Hippocampal formation (tissue), 2 donors: ENCODE results near the gene CEP20.

Experiments used
- DNase-seq, 2 donors: peaks; one replicate each; lab custom pipeline; 2025; lab: John Stamatoyannopoulos, UW

The CEP20 gene

DNA sequence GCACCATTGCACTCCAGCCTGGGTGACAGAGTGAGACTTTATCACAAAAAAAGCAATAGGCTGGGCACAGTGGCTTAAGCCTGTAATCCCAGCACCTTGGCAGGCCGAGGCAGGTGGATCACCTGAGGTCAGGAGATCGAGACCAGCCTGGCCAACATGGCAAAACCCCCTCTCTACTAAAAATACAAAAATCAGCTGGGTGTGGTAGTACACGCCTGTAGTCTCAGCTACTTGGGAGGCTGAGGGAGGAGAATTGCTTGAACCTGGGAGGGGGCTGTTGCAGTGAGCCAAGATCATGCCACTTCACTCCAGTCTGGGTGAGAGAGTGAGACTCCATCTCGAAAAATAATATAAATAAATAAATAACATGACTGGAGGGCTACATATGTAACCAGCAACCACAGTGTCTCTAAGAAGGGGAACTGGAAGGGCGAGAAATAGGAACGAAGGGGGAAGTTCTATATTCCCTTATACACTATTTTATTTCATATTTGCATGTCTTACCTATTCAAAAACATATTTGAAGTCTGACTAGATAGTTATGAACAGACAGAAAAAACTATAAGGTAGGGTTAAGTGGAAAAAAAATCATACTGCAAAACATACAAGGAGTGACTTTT, 57.5 kb downstream of the CEP20 start:
- no peak for DNase-seq

DNA sequence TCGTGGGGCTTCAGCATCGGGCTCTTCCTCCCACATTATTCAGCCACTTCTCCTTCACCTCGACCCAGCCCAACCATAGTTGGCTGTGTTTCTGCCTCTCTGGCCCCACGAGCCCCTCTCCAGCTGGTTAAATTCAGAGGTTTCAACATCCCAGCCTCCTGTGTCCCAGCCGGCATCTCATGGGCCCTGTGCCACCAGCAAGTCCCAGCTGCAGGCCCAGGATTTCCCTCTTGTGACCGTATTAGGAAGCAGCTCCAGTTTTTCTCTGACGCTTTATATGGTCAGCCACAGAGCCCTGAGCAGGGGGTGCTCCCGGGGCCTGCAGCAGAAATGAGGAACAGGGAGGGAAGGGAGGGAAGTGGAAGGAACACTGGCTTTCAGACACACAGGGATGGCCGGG, 58.9 kb downstream of the CEP20 start:
- DNase-seq, result no peak

DNA sequence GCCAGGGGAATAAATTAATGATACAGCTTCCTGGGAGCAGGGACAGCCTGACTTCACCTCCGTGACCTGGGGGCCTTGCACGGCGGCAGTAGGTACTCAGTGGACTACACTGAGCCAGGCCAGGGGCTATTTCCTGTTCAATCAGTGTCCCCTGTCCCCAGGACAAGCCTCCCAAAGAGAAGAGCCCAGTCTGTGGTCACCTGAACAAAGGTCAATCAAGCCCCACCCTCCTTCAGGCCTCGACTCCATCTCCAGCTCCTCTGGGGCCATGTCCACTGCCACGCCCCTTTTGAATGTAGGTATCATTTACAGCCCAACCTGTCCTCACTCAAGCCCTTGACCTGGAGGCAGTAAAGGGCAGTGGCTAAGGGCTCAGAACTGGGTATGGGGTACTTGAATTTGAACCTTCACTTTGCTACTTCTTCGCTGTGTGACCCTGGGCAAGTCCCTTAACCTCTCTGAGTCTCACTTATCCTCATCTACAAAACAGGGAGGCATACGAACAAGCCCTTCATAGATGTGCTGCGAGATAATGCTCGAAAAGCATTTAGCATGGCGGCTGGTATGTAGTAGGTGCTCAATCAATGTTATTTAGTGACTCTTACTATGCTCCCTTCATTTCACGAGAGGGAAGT, 60.6 kb downstream of the CEP20 start:
- DNase-seq, result no peak

DNA sequence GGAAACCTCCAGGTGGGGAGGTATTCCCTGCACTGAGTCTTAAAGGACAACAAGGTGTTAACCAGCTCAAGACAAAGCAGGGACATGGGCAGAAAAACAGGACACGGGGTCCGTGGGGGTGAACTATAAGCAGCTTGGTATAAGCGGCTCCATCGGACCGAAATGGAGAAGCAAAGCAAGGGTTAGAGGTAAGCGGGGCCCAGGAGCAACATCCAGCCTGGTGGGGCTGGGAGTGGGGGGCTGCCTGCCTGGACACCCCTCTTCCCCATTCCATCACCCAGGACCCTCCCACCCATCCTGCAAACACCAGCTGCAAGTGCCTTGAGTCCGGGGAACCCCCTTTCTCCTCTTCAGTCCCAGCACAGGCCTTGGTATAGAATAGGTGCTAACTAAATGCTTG, 61.1 kb downstream of the CEP20 start:
- no peak for DNase-seq

DNA sequence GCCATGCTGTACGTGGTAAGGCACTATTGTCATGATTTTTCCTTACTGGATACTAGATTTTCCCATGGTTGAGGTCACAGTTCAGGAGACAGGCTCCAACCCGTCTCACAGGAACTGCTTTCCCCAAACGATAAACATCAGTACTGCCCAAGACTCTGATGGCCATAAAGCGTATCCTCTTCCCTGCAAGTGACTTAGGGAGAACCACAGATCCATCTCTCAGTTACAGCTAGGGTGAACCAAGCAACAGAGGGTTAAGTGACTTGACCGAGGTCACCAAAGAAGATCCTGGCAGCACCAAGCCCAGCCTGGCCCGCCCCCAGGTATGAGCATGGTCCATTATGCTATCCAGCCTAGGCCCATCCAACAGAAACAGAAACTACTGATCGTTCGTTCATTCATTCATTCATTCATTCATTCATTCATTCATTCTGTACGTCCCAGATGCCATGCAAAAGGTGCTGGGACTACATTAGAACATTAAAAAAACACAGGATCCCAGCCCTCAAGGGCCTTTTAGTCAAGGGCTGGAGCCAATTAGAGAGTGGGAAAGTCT, 62.6 kb downstream of the CEP20 start:
- no peak for DNase-seq

DNA sequence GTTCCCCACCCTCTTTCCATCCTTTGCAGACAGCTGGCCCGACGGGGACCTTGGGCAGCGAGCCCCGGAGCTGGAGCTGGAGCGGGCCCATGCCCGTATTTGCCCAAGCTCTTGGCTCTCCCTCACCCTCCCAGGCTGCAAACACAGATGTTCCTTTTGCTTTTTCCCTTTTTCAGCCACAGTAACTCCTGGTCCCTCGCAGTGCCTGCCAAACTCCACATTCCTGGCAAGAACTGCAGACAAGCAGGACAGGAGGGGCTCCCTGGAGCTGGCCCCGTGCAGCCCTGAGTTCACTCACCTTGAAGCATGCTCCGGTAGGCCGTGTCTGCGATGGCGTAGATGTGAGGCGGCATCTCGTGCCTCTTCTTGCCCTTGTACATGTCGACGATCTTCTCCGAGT, 65.4 kb downstream of the CEP20 start:
- DNase-seq, result no peak

DNA sequence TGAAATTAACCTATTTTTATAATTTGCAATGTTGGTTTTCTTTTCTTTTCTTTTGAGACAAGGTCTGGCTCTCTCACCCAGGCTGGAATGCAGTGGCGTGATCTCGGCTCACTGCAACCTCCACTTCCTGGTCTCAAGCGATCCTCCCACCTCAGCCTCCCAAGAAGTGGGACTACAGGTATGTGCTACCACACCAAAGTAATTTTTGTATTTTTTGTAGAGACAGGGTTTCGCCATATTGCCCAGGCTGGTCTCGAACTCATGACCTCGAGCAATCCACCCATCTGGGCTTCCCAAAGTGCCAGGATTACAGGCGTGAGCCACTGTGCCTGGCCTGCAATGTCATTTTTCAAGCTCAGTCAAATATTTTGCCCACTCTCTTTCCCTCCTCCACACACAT, 67.6 kb downstream of the CEP20 start:
- DNase-seq, result no peak

DNA sequence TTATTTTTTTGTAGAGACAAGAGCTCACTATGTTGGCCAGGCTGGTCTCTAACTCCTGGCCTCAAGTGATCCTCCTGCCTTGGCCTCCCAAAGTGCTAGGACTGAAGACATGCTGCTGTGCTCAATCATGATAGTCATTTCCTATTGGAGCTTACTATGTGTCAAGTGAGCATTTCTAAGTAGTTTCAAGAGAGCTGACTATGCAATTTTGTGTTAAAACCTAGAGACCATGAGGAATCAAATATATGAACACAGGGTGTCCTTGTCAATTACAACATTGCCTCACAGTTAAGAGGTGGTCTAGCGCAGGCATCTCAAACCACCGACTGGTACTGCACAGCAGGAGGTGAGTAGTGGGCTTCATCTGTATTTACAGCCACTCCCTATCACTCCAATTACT, 69.4 kb downstream of the CEP20 start:
- no peak for DNase-seq

DNA sequence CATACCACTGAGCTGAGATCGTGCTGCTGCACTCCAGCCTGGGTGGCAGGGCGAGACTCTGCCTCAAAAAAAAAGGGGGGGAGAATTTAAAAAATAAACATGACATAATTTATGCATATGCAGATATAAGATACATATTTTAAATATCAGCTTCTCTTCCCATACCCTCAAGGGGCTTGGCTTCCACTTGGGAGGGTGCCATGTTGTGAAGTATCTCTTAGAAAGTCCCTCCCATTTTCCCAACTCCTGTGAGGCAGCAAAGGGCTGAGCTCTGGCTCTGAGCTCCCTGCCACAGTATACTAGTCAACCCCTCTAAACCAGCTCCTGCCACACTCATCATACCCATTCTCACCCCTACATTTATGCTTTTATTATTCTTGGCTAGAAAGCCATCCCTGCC, 71.0 kb downstream of the CEP20 start:
- DNase-seq, result no peak

DNA sequence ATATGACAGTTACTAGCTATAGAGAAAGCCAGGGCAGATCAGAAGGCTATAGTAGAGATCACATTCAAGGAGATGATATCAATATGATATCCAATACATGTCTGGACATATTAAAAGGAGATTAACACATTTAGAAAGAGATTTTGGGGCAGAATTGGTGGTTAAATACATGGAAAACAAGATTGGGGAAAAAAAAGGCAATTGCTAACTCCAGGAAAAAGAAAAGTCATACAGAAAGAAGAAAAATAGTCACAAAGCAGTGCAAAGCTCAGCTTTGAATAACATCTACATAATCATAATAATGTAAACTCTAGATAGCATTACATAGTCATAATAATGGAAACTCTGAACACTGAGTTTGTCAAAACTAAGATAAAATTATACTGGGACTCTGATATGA, 72.2 kb downstream of the CEP20 start:
- DNase-seq, result no peak
